ENCODE results near the gene KCNK6. TPM values are rescaled to one million over a fixed set of nuclear protein-coding genes. Genes with fewer than 3 reads are reported as not detected.

Gene KCNK6
- total and polyA plus RNA-seq, 4 donors: 3.0 to 10.8 (median 8.5) TPM

DNA sequence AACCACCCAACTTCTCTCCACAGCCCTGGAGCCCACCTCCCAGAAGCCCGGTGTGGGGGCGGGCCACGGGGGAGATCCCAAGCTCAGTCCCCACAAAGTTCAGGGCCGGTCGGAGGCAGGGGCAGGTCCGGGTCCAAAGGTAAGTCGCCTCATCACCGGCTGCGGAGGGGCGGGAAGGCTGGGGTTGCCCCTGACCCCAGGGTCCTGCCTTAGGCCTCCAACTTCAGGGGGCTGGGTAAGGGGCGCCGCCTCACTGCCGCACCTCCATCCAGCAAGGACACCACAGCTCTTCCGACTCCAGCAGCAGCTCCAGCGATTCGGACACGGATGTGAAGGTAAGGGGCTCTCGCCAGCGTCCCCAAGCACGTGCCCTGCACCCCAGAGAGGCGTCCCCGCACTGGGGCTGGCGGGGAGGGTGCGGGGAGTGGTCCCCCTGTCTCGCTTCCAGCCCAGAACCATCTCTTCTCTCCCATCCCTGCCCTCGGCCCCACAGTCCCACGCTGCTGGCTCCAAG lies 15.2 kb upstream of the KCNK6 start:
- Histone ChIP-seq H3K9me3 (ENCODE audit: control insufficient read depth in 4 of 4, insufficient read depth in 3 of 4, low read length in 3 of 4) (no peaks in the 10 kb centered on the region), H3K27me3 (ENCODE audit: control insufficient read depth in 3 of 3, insufficient read depth in 3 of 3, low read length in 2 of 3) (no peaks in the 10 kb centered on the region), H3K4me1 (ENCODE audit: control insufficient read depth in 5 of 5, insufficient read depth in 5 of 5, low read length in 5 of 5) (peaks cover 0 to 12% (median 0%) of the 10 kb centered on the region in 5 donors), H3K4me3 (peak overlapping the region; percentile 25), H3K36me3 (ENCODE audit: control insufficient read depth in 4 of 4, insufficient read depth in 4 of 4, low read length in 4 of 4) (peaks cover 0 to 35% (median 10%) of the 10 kb centered on the region in 4 donors), H3K9ac (ENCODE audit: insufficient read depth in 1 of 2, low read length in 2 of 2) (no peak overlapping the region), H3K27ac (ENCODE audit: low read depth in 1 of 2, low read length in 1 of 2) (peak overlapping the region; percentile 38 to 85)
- ATAC-seq (ENCODE audit: insufficient read depth, low FRiP score): peak; percentile 8
- DNase-seq: no peak
- TF ChIP-seq CTCF (IDR thresholded peaks at IDR 0.05; ENCODE audit: control extremely low read depth, extremely low read depth): no peak
- WGBS, 2 donors: 64 to 83% methylated on average over 27 of the region's 27 CpGs

- H3K36me3 ChIP-seq (ENCODE audit: control insufficient read depth in 4 of 4, insufficient read depth in 4 of 4, low read length in 4 of 4): peaks cover 0 to 36% (median 10%) of the 10 kb centered on the region in 4 donors
- ATAC-seq (ENCODE audit: insufficient read depth, low FRiP score): peak; percentile 83
- TF ChIP-seq CTCF (IDR thresholded peaks at IDR 0.05; ENCODE audit: control extremely low read depth, extremely low read depth): no peak
- no peak overlapping the region for H3K4me3 ChIP-seq
- H3K9ac ChIP-seq (ENCODE audit: insufficient read depth in 1 of 2, low read length in 2 of 2): no peak overlapping the region
- H3K27ac ChIP-seq (ENCODE audit: low read depth in 1 of 2, low read length in 1 of 2): peak overlapping the region; percentile 37 to 85
- DNase-seq: peak in 2 of 3 donors; percentile 64 to 70
- no peaks in the 10 kb centered on the region for H3K9me3 ChIP-seq (ENCODE audit: control insufficient read depth in 4 of 4, insufficient read depth in 3 of 4, low read length in 3 of 4)
- H3K4me1 ChIP-seq (ENCODE audit: control insufficient read depth in 5 of 5, insufficient read depth in 5 of 5, low read length in 5 of 5): peaks cover 0 to 13% (median 0%) of the 10 kb centered on the region in 5 donors
- no peaks in the 10 kb centered on the region for H3K27me3 ChIP-seq (ENCODE audit: control insufficient read depth in 3 of 3, insufficient read depth in 3 of 3, low read length in 2 of 3)
- 57 to 73% methylated on average over 28 to 29 of the region's 29 CpGs for WGBS, 2 donors
Measured at GRCh38 chr19:38304866-38305429, 14.7 kb upstream of the KCNK6 start.

GRCh38 chr19:38306236-38306635 lies 13.4 kb upstream of the KCNK6 start:
- Histone ChIP-seq H3K27me3 (ENCODE audit: control insufficient read depth in 3 of 3, insufficient read depth in 3 of 3, low read length in 2 of 3) (no peaks in the 10 kb centered on the region), H3K4me1 (ENCODE audit: control insufficient read depth in 5 of 5, insufficient read depth in 5 of 5, low read length in 5 of 5) (peaks cover 0 to 13% (median 0%) of the 10 kb centered on the region in 5 donors), H3K4me3 (no peak overlapping the region), H3K9me3 (ENCODE audit: control insufficient read depth in 4 of 4, insufficient read depth in 3 of 4, low read length in 3 of 4) (no peaks in the 10 kb centered on the region), H3K9ac (ENCODE audit: insufficient read depth in 1 of 2, low read length in 2 of 2) (no peak overlapping the region), H3K27ac (ENCODE audit: low read depth in 1 of 2, low read length in 1 of 2) (no peak overlapping the region), H3K36me3 (ENCODE audit: control insufficient read depth in 4 of 4, insufficient read depth in 4 of 4, low read length in 4 of 4) (peaks cover 0 to 36% (median 10%) of the 10 kb centered on the region in 4 donors)
- no peak for ATAC-seq (ENCODE audit: insufficient read depth, low FRiP score)
- no peak for DNase-seq
- TF ChIP-seq CTCF (IDR thresholded peaks at IDR 0.05; ENCODE audit: control extremely low read depth, extremely low read depth): no peak
- WGBS, 2 donors: 90 to 100% methylated on average over 3 of the region's 3 CpGs

All from lung (tissue), 12 donors.